ENCODE results near the gene ANKRD31. TPM values are rescaled to one million over a fixed set of nuclear protein-coding genes. Genes with fewer than 3 reads are reported as not detected.

The ANKRD31 gene
- total RNA-seq, 1 experiment from 2014 or later, result 1.5 TPM

GRCh38 chr5:75203604-75204003 lies 33.1 kb downstream of the ANKRD31 start:
- CTCF ChIA-PET, result no interaction called here
- H3K27ac Mint-ChIP-seq (ENCODE audit: unreplicated experiment), result no peak overlapping the region
- intact Hi-C loops (cut with micrococcal nuclease; ENCODE audit: unreplicated experiment), result no loop called here
- H3K4me1 Mint-ChIP-seq (ENCODE audit: low read depth, unreplicated experiment), result peaks cover 9% of the 10 kb centered on the region
- no TSS peak for BruUV-seq (replicated peaks)
- H3K36me3 Mint-ChIP-seq (ENCODE audit: insufficient read depth, unreplicated experiment), result no peaks in the 10 kb centered on the region
- TF ChIP-seq CTCF (IDR thresholded peaks at IDR 0.05; ENCODE audit: unreplicated experiment), result no peak
- no peaks in the 10 kb centered on the region for H3K27me3 Mint-ChIP-seq (ENCODE audit: unreplicated experiment)
- no peak overlapping the region for H3K4me3 Mint-ChIP-seq (ENCODE audit: low read depth, unreplicated experiment)
- H3K9me3 Mint-ChIP-seq (ENCODE audit: low read depth, unreplicated experiment), result no peaks in the 10 kb centered on the region
- DNase-seq, result no peak

GRCh38 chr5:75202935-75203334 lies 33.7 kb downstream of the ANKRD31 start:
- peak; percentile 16 for DNase-seq

GRCh38 chr5:75200776-75201175 lies 35.9 kb downstream of the ANKRD31 start:
- no peaks in the 10 kb centered on the region for H3K27me3 Mint-ChIP-seq (ENCODE audit: unreplicated experiment)
- no TSS peak for BruUV-seq (replicated peaks)
- H3K9me3 Mint-ChIP-seq (ENCODE audit: low read depth, unreplicated experiment), result no peaks in the 10 kb centered on the region
- CTCF ChIA-PET, result interaction anchor here (0.6 to 1.3 kb wide), 5 partner anchors 19 to 265 kb away, joined by 3 to 5 read pairs (median 3); no protein-coding TSS in a partner anchor
- no peak for DNase-seq
- H3K36me3 Mint-ChIP-seq (ENCODE audit: insufficient read depth, unreplicated experiment), result no peaks in the 10 kb centered on the region
- TF ChIP-seq CTCF (IDR thresholded peaks at IDR 0.05; ENCODE audit: unreplicated experiment), result no peak
- no peak overlapping the region for H3K27ac Mint-ChIP-seq (ENCODE audit: unreplicated experiment)
- peaks cover 9% of the 10 kb centered on the region for H3K4me1 Mint-ChIP-seq (ENCODE audit: low read depth, unreplicated experiment)
- H3K4me3 Mint-ChIP-seq (ENCODE audit: low read depth, unreplicated experiment), result no peak overlapping the region
- intact Hi-C loops (cut with micrococcal nuclease; ENCODE audit: unreplicated experiment), result no loop called here

More at GRCh38 chr5:75202935-75203334, 33.7 kb downstream of the ANKRD31 start:
- TF ChIP-seq CTCF (IDR thresholded peaks at IDR 0.05; ENCODE audit: unreplicated experiment), result peak; percentile 23
- Mint-ChIP-seq H3K36me3 (ENCODE audit: insufficient read depth, unreplicated experiment) (no peaks in the 10 kb centered on the region), H3K4me1 (ENCODE audit: low read depth, unreplicated experiment) (peaks cover 9% of the 10 kb centered on the region), H3K9me3 (ENCODE audit: low read depth, unreplicated experiment) (no peaks in the 10 kb centered on the region), H3K27me3 (ENCODE audit: unreplicated experiment) (no peaks in the 10 kb centered on the region), H3K4me3 (ENCODE audit: low read depth, unreplicated experiment) (no peak overlapping the region), H3K27ac (ENCODE audit: unreplicated experiment) (no peak overlapping the region)
- no TSS peak for BruUV-seq (replicated peaks)
- CTCF ChIA-PET, result no interaction called here
- intact Hi-C loops (cut with micrococcal nuclease; ENCODE audit: unreplicated experiment), result no loop called here

GRCh38 chr5:75199946-75200345 lies 36.7 kb downstream of the ANKRD31 start:
- Mint-ChIP-seq H3K27ac (ENCODE audit: unreplicated experiment) (no peak overlapping the region), H3K4me1 (ENCODE audit: low read depth, unreplicated experiment) (peaks cover 9% of the 10 kb centered on the region), H3K27me3 (ENCODE audit: unreplicated experiment) (no peaks in the 10 kb centered on the region), H3K36me3 (ENCODE audit: insufficient read depth, unreplicated experiment) (no peaks in the 10 kb centered on the region), H3K9me3 (ENCODE audit: low read depth, unreplicated experiment) (no peaks in the 10 kb centered on the region), H3K4me3 (ENCODE audit: low read depth, unreplicated experiment) (no peak overlapping the region)
- intact Hi-C loops (cut with micrococcal nuclease; ENCODE audit: unreplicated experiment), result no loop called here
- CTCF ChIA-PET, result interaction anchor here (0.7 to 1.3 kb wide), 2 partner anchors 20 to 36 kb away, joined by 3 read pairs; no protein-coding TSS in a partner anchor
- BruUV-seq (replicated peaks), result no TSS peak
- DNase-seq, result no peak
- no peak for TF ChIP-seq CTCF (IDR thresholded peaks at IDR 0.05; ENCODE audit: unreplicated experiment)

Data from Calu3 (cell line).